Measurements from ENCODE around the gene ALX3. TPM values are rescaled to one million over a fixed set of nuclear protein-coding genes. Genes with fewer than 3 reads are reported as not detected.

ALX3 gene
- total RNA-seq, 1 experiment from 2014 or later, result not detected

DNA sequence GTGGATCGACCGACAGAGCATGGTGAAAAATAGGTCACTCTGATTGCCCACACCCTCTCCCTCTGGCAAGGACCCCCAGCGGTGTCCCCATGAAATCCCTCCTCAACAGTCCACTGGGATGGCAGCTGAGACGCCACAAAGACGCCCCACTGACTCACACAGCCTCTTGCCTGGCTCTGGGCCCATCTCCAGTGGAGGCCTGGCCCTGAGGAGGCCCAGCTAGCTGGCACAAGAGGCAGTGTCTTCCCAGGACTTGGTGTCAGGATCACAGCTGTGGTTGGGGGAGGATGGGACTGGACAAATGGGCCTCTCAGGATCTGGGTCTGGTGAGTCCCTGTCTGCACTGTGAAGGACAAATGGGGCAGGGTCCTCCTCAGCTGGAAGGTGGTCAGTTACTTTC, 4.6 kb downstream of the ALX3 start:
- DNase-seq, result no peak
- no TSS peak for BruUV-seq (replicated peaks)
- Mint-ChIP-seq H3K9me3 (ENCODE audit: low read depth, unreplicated experiment) (no peaks in the 10 kb centered on the region), H3K27ac (ENCODE audit: unreplicated experiment) (no peak overlapping the region), H3K36me3 (ENCODE audit: insufficient read depth, unreplicated experiment) (no peaks in the 10 kb centered on the region), H3K27me3 (ENCODE audit: unreplicated experiment) (no peaks in the 10 kb centered on the region), H3K4me3 (ENCODE audit: low read depth, unreplicated experiment) (no peak overlapping the region), H3K4me1 (ENCODE audit: low read depth, unreplicated experiment) (no peaks in the 10 kb centered on the region)
- intact Hi-C loops (cut with micrococcal nuclease; ENCODE audit: unreplicated experiment), result no loop called here
- TF ChIP-seq, protein P1, sequence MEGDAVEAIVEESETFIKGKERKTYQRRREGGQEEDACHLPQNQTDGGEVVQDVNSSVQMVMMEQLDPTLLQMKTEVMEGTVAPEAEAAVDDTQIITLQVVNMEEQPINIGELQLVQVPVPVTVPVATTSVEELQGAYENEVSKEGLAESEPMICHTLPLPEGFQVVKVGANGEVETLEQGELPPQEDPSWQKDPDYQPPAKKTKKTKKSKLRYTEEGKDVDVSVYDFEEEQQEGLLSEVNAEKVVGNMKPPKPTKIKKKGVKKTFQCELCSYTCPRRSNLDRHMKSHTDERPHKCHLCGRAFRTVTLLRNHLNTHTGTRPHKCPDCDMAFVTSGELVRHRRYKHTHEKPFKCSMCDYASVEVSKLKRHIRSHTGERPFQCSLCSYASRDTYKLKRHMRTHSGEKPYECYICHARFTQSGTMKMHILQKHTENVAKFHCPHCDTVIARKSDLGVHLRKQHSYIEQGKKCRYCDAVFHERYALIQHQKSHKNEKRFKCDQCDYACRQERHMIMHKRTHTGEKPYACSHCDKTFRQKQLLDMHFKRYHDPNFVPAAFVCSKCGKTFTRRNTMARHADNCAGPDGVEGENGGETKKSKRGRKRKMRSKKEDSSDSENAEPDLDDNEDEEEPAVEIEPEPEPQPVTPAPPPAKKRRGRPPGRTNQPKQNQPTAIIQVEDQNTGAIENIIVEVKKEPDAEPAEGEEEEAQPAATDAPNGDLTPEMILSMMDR (IDR thresholded peaks at IDR 0.05; ENCODE audit: unreplicated experiment), result no peak
- CTCF ChIA-PET, result no interaction called here

DNA sequence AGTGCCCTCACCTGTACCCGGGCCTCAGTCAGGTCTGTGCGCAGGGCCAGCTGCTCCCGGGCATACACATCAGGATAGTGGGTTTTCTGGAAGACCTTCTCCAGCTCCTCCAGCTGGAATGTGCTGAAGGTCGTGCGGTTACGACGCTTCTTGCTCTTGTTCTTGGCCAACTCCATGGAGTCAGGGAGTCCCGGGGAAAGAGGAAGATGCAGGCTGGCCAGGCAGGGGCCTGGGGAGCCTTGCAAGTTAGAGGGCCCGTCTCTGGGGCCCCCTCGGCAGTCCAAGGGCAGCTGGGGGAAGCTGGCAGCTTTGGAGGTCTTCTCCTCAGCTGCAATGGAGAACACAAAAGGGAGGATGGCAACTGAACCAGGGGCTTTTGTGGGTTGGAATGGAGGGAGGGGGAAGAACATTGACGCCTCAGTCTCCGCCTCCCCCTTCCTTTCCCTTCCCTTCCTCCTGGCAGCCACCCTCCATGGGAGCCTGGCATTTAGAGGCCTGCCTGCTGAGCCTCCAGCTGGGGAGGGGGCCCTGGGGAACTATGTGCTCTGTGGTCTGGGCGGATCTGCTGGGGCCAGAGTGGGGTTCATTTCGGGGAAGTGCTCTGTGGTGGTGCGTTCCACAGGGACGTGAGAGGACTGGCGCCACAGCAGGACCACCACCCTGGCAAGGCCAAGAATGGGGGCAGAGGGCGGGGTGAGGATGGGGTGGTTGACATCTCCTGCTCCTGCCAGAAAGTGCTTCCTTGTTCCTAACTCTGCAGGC, 5.7 kb downstream of the ALX3 start:
- Mint-ChIP-seq H3K27ac (ENCODE audit: unreplicated experiment) (no peak overlapping the region), H3K36me3 (ENCODE audit: insufficient read depth, unreplicated experiment) (no peaks in the 10 kb centered on the region), H3K9me3 (ENCODE audit: low read depth, unreplicated experiment) (no peaks in the 10 kb centered on the region), H3K27me3 (ENCODE audit: unreplicated experiment) (no peaks in the 10 kb centered on the region), H3K4me1 (ENCODE audit: low read depth, unreplicated experiment) (no peaks in the 10 kb centered on the region), H3K4me3 (ENCODE audit: low read depth, unreplicated experiment) (no peak overlapping the region)
- intact Hi-C loops (cut with micrococcal nuclease; ENCODE audit: unreplicated experiment), result no loop called here
- TF ChIP-seq, protein P1 (IDR thresholded peaks at IDR 0.05; ENCODE audit: unreplicated experiment), result no peak
- CTCF ChIA-PET, result no interaction called here
- no TSS peak for BruUV-seq (replicated peaks)
- DNase-seq, result no peak

DNA sequence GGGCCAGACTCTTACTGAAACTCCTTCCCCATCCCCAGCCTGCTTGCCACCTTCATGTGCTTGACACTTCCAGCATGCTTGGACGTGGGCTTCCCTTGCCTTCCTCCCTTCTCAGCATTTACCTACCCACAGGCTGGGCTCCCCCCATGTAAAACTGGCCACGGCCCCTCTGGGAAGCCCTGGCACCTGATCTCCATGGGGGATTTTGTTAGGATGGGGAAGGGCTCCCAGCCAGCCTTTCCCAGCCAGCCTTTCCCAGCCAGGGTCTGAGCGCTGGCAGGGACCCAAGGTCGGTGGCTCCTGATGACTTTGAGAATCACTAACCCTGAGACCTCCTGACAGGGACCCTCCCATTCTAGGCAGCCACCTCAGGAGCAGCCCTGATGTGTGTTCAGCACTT, 6.7 kb downstream of the ALX3 start:
- Mint-ChIP-seq H3K4me1 (ENCODE audit: low read depth, unreplicated experiment) (no peaks in the 10 kb centered on the region), H3K9me3 (ENCODE audit: low read depth, unreplicated experiment) (no peaks in the 10 kb centered on the region), H3K36me3 (ENCODE audit: insufficient read depth, unreplicated experiment) (no peaks in the 10 kb centered on the region), H3K27ac (ENCODE audit: unreplicated experiment) (no peak overlapping the region), H3K27me3 (ENCODE audit: unreplicated experiment) (no peaks in the 10 kb centered on the region), H3K4me3 (ENCODE audit: low read depth, unreplicated experiment) (no peak overlapping the region)
- TF ChIP-seq, protein P1 (IDR thresholded peaks at IDR 0.05; ENCODE audit: unreplicated experiment), result no peak
- DNase-seq, result no peak
- intact Hi-C loops (cut with micrococcal nuclease; ENCODE audit: unreplicated experiment), result no loop called here
- BruUV-seq (replicated peaks), result no TSS peak
- CTCF ChIA-PET, result no interaction called here

DNA sequence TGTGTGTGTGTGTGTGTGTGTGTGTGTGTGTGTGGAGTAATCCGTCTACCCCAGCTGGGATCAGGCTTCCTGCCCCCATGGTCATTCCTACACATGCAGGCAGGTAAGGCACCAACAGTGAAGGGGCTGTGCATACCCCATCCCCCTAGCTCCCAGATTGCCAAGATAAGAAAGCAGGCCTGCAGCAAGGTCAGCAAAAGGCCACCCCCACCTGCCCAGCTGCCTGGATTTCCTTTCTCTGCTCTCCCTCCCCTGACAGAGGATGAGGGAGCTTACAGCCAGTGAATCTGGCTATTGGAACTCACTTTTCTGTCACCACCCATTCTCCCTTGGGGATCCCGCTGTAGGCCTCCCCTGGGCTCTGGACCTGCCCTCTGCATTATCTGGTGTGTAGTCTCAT, 7.9 kb downstream of the ALX3 start:
- Mint-ChIP-seq H3K36me3 (ENCODE audit: insufficient read depth, unreplicated experiment) (no peaks in the 10 kb centered on the region), H3K27ac (ENCODE audit: unreplicated experiment) (no peak overlapping the region), H3K27me3 (ENCODE audit: unreplicated experiment) (no peaks in the 10 kb centered on the region), H3K4me1 (ENCODE audit: low read depth, unreplicated experiment) (no peaks in the 10 kb centered on the region), H3K9me3 (ENCODE audit: low read depth, unreplicated experiment) (no peaks in the 10 kb centered on the region), H3K4me3 (ENCODE audit: low read depth, unreplicated experiment) (no peak overlapping the region)
- CTCF ChIA-PET, result interaction anchor here (0.6 kb wide), 1 partner anchor 18 kb away, joined by 3 read pairs; no protein-coding TSS in a partner anchor
- intact Hi-C loops (cut with micrococcal nuclease; ENCODE audit: unreplicated experiment), result no loop called here
- no peak for DNase-seq
- TF ChIP-seq, protein P1 (IDR thresholded peaks at IDR 0.05; ENCODE audit: unreplicated experiment), result no peak
- no TSS peak for BruUV-seq (replicated peaks)

All from Calu3 (cell line).